ENCODE measurements around the gene AIP. TPM values are rescaled to one million over a fixed set of nuclear protein-coding genes. Genes with fewer than 3 reads are reported as not detected.

Gene AIP
- total and polyA plus RNA-seq, 3 donors from 2014 or later, result 34.6 to 61.7 (median 60.7) TPM

GRCh38 chr11:67438158-67438902, 44.5 kb upstream of the AIP start:
- Histone ChIP-seq H3K27ac (no peak overlapping the region), H3K9me3 (no peaks in the 10 kb centered on the region), H3K27me3 (no peaks in the 10 kb centered on the region), H3K36me3 (ENCODE audit: low read depth, missing control alignments) (no peaks in the 10 kb centered on the region), H3K4me3 (no peak overlapping the region), H3K4me1 (peaks cover 5% of the 10 kb centered on the region)
- intact Hi-C loops (cut with DNase I; ENCODE audit: low total_unique reads), result no loop called here
- no peak for DNase-seq
- WGBS, 2 donors, result 82 to 91% methylated on average over 21 to 40 of the region's 41 CpGs
- TF ChIP-seq CTCF (IDR thresholded peaks at IDR 0.05), result no peak
- no peak for TF ChIP-seq POLR2A (IDR thresholded peaks at IDR 0.05)

- intact Hi-C loops (cut with DNase I; ENCODE audit: low total_unique reads), result no loop called here
- Histone ChIP-seq H3K9me3 (no peaks in the 10 kb centered on the region), H3K36me3 (ENCODE audit: low read depth, missing control alignments) (no peaks in the 10 kb centered on the region), H3K4me1 (peaks cover 5% of the 10 kb centered on the region), H3K4me3 (no peak overlapping the region), H3K27me3 (no peaks in the 10 kb centered on the region), H3K27ac (no peak overlapping the region)
- no peak for DNase-seq
- TF ChIP-seq POLR2A (IDR thresholded peaks at IDR 0.05), result no peak
- no peak for TF ChIP-seq CTCF (IDR thresholded peaks at IDR 0.05)
- 75 to 86% methylated on average over 12 to 31 of the region's 31 CpGs for WGBS, 2 donors
Measured at GRCh38 chr11:67439321-67440228, 43.3 kb upstream of the AIP start.

- Histone ChIP-seq H3K36me3 (ENCODE audit: low read depth, missing control alignments) (no peaks in the 10 kb centered on the region), H3K9me3 (no peaks in the 10 kb centered on the region), H3K4me1 (peaks cover 5% of the 10 kb centered on the region), H3K4me3 (no peak overlapping the region), H3K27me3 (no peaks in the 10 kb centered on the region), H3K27ac (no peak overlapping the region)
- no peak for TF ChIP-seq CTCF (IDR thresholded peaks at IDR 0.05)
- TF ChIP-seq POLR2A (IDR thresholded peaks at IDR 0.05), result no peak
- DNase-seq, result no peak
- intact Hi-C loops (cut with DNase I; ENCODE audit: low total_unique reads), result no loop called here
- WGBS, 2 donors, result 80 to 87% methylated on average over 10 to 17 of the region's 17 CpGs
Measured at GRCh38 chr11:67440229-67441097, 42.4 kb upstream of the AIP start.

- no peak overlapping the region for H3K4me3 ChIP-seq
- peaks cover 5% of the 10 kb centered on the region for H3K4me1 ChIP-seq
- no peak for DNase-seq
- TF ChIP-seq CTCF (IDR thresholded peaks at IDR 0.05), result no peak
- TF ChIP-seq POLR2A (IDR thresholded peaks at IDR 0.05), result no peak
- WGBS, 2 donors, result 90 to 91% methylated on average over 7 to 21 of the region's 21 CpGs
- intact Hi-C loops (cut with DNase I; ENCODE audit: low total_unique reads), result no loop called here
- no peak overlapping the region for H3K27ac ChIP-seq
- no peaks in the 10 kb centered on the region for H3K36me3 ChIP-seq (ENCODE audit: low read depth, missing control alignments)
- H3K9me3 ChIP-seq, result no peaks in the 10 kb centered on the region
- H3K27me3 ChIP-seq, result no peaks in the 10 kb centered on the region
Measured at GRCh38 chr11:67441098-67441563, 41.7 kb upstream of the AIP start.

All from testis (tissue), 3 donors.